GM23338 (cell line): ENCODE results near the gene GFRA1. TPM values are rescaled to one million over a fixed set of nuclear protein-coding genes. Genes with fewer than 3 reads are reported as not detected.

ENCODE experiments used
- ATAC-seq: fragments of 200-7000 bp; cut with Tn5 transposase; 3 replicates; pipeline ENCODE4 v1.9.1; 2020
- DNase-seq: peaks from one replicate; pipeline ENCODE4 v3.0.0-alpha.2; 2015; ENCODE audit warnings: low spot score
- H2AFZ ChIP-seq: fragments of 200-600 bp; sonication (generic); 2 replicates; pipeline ENCODE4 v1.8.0; 2016; ENCODE audit warnings: antibody characterized with exemption, mild to moderate bottlenecking, moderate library complexity
- H3F3A ChIP-seq: fragments of 200-600 bp; sonication (generic); replicated peaks from 2 replicates; pipeline ENCODE4 v1.8.0; 2017; ENCODE audit warnings: antibody characterized with exemption, mixed run types, low read depth
- H3K27ac ChIP-seq: fragments of 200-600 bp; sonication (generic); 2 replicates; pipeline ENCODE4 v1.6.1; 2016; ENCODE audit warnings: low read depth
- H3K27me3 ChIP-seq: fragments of 200-600 bp; sonication (generic); 2 replicates; pipeline ENCODE4 v1.8.0; 2016; ENCODE audit warnings: mild to moderate bottlenecking, mixed run types, moderate library complexity; ENCODE audit not compliant: insufficient read depth
- H3K36me3 ChIP-seq: fragments of 200-600 bp; sonication (generic); 2 replicates; pipeline ENCODE4 v1.8.0; 2016; ENCODE audit warnings: mild to moderate bottlenecking; ENCODE audit not compliant: insufficient read depth
- H3K4me1 ChIP-seq: fragments of 200-600 bp; sonication (generic); 2 replicates; pipeline ENCODE4 v1.8.0; 2016; ENCODE audit warnings: mild to moderate bottlenecking, moderate library complexity; ENCODE audit not compliant: insufficient read depth
- H3K4me2 ChIP-seq: fragments of 200-600 bp; sonication (generic); 2 replicates; pipeline ENCODE4 v1.7.1; 2017; ENCODE audit warnings: mixed run types
- H3K4me3 ChIP-seq: fragments of 200-600 bp; sonication (generic); 2 replicates; pipeline ENCODE4 v1.6.1; 2016; ENCODE audit warnings: mixed run types
- H3K79me2 ChIP-seq: fragments of 200-600 bp; sonication (generic); replicated peaks from 2 replicates; pipeline ENCODE4 v1.8.0; 2017; ENCODE audit warnings: mild to moderate bottlenecking; ENCODE audit not compliant: insufficient read depth
- H3K9me2 ChIP-seq: fragments of 200-600 bp; sonication (generic); 2 replicates; pipeline ENCODE4 v1.8.0; 2017; ENCODE audit not compliant: insufficient read depth
- H4K20me1 ChIP-seq: fragments of 200-600 bp; sonication (generic); replicated peaks from 2 replicates; pipeline ENCODE4 v1.8.0; 2017; ENCODE audit warnings: mild to moderate bottlenecking; ENCODE audit not compliant: insufficient read depth
- H3K27ac Mint-ChIP-seq: 2 replicates; pipeline ENCODE4 v1.8.0; 2020; ENCODE audit warnings: inconsistent platforms, mild to moderate bottlenecking, moderate library complexity, mixed read lengths
- H3K27me3 Mint-ChIP-seq: 3 replicates; pipeline ENCODE4 v1.8.0; 2022; ENCODE audit warnings: low read depth, mild to moderate bottlenecking, moderate library complexity, mixed read lengths, inconsistent platforms; ENCODE audit not compliant: insufficient read depth, poor library complexity
- H3K36me3 Mint-ChIP-seq: 3 replicates; pipeline ENCODE4 v1.8.0; 2021; ENCODE audit warnings: low read depth, mild to moderate bottlenecking, inconsistent platforms, moderate library complexity, mixed read lengths
- H3K4me1 Mint-ChIP-seq: 3 replicates; pipeline ENCODE4 v1.8.0; 2020; ENCODE audit warnings: mild to moderate bottlenecking, inconsistent platforms, mixed read lengths
- H3K4me3 Mint-ChIP-seq: 3 replicates; pipeline ENCODE4 v1.8.0; 2021; ENCODE audit warnings: moderate library complexity, mild to moderate bottlenecking, inconsistent platforms, mixed read lengths
- H3K9me3 Mint-ChIP-seq: 3 replicates; pipeline ENCODE4 v1.8.0; 2020; ENCODE audit warnings: moderate library complexity, mild to moderate bottlenecking, inconsistent platforms, mixed read lengths
- CREB1 ChIP-seq: fragments of 250-450 bp; sonication (Bioruptor Pico); IDR thresholded peaks from 2 replicates; pipeline ENCODE4 v1.5.0; 2020; ENCODE audit warnings: low read depth, mild to moderate bottlenecking, moderate library complexity
- CTCF ChIP-seq, 2 experiments: fragments of 200-600 bp in 1 of 2; sonication (generic) in 1 of 2; conservative IDR thresholded peaks; 2 replicates each; pipeline versions ENCODE4 v1.5.1 to v1.6.1; 2016 to 2017; ENCODE audit warnings: antibody characterized with exemption in 2 of 2, low read depth in 2 of 2, mild to moderate bottlenecking in 2 of 2, moderate library complexity in 1 of 2
- EZH2 ChIP-seq: fragments of 200-600 bp; sonication (generic); IDR thresholded peaks from one replicate; pipeline ENCODE4 v1.8.0; 2017; ENCODE audit warnings: antibody characterized with exemption, mild to moderate bottlenecking, low read depth; ENCODE audit not compliant: unreplicated experiment
- EZH2phosphoT487 ChIP-seq: fragments of 200-600 bp; sonication (generic); IDR thresholded peaks from one replicate; pipeline ENCODE4 v1.8.1; 2018; ENCODE audit warnings: antibody characterized with exemption; ENCODE audit not compliant: unreplicated experiment
- JUNB ChIP-seq: IDR thresholded peaks from one replicate; pipeline ENCODE4 v1.6.1; 2016; ENCODE audit warnings: antibody characterized with exemption; ENCODE audit not compliant: unreplicated experiment
- NANOG ChIP-seq: IDR thresholded peaks from 2 replicates; pipeline ENCODE4 v1.6.1; 2016; ENCODE audit warnings: antibody characterized with exemption, borderline replicate concordance
- POLR2AphosphoS5 ChIP-seq: IDR thresholded peaks from 2 replicates; pipeline ENCODE4 v1.6.1; 2016; ENCODE audit warnings: antibody characterized with exemption, low read depth
- STAT1 ChIP-seq: IDR thresholded peaks from one replicate; pipeline ENCODE4 v1.6.1; 2016; ENCODE audit warnings: antibody characterized with exemption; ENCODE audit not compliant: unreplicated experiment
- ZNF114 ChIP-seq: fragments of 250-450 bp; sonication (Bioruptor Pico); IDR thresholded peaks from 2 replicates; pipeline ENCODE4 v1.5.0; 2020; ENCODE audit warnings: mild to moderate bottlenecking, moderate library complexity
- ZNF331 ChIP-seq: fragments of 250-450 bp; sonication (Bioruptor Pico); IDR thresholded peaks from 2 replicates; pipeline ENCODE4 v1.5.0; 2020; ENCODE audit warnings: low read depth, mild to moderate bottlenecking, moderate library complexity
- polyA plus RNA-seq: library from polyadenylated mRNA; unstranded; fragments of >200 nt; fragmentation: Nextera tagmentation; extraction: Ambion mirVana; gene quantifications from 2 replicates; pipeline ENCODE4 v1.2.1, GENCODE V29; 2016
- total RNA-seq: library from RNA; depleted of rRNA; stranded (reverse); fragments of >200 nt; shearing (Covaris generic); gene quantifications from 2 replicates; pipeline ENCODE4 v1.2.3, GENCODE V29; 2014
- TF ChIP-seq, protein P1 (sequence below): IDR thresholded peaks from one replicate; pipeline ENCODE4 v1.6.1; 2018; ENCODE audit warnings: antibody characterized with exemption; ENCODE audit not compliant: unreplicated experiment
- TF ChIP-seq, protein P2 (sequence below): fragments of 250-450 bp; sonication (Bioruptor Pico); IDR thresholded peaks from 2 replicates; pipeline ENCODE4 v1.5.0; 2020; ENCODE audit warnings: mild to moderate bottlenecking, moderate library complexity
- TF ChIP-seq, protein P3 (sequence below): IDR thresholded peaks from 2 replicates; pipeline ENCODE4 v1.6.1; 2016; ENCODE audit warnings: antibody characterized with exemption

Gene GFRA1
- total and polyA plus RNA-seq, 2 experiments from 2014 or later = 1.4 to 2.8 TPM

GRCh38 chr10:116141855-116142254, 131.2 kb downstream of the GFRA1 start:
- Mint-ChIP-seq H3K9me3 (no peaks in the 10 kb centered on the region), H3K4me3 (no peak overlapping the region), H3K4me1 (peaks cover 11% of the 10 kb centered on the region), H3K36me3 (no peaks in the 10 kb centered on the region), H3K27me3 (no peaks in the 10 kb centered on the region), H3K27ac (no peak overlapping the region)
- H3K27me3 ChIP-seq = no peaks in the 10 kb centered on the region
- no peak for DNase-seq
- H3K4me2 ChIP-seq = no peak overlapping the region
- H3K4me3 ChIP-seq = no peak overlapping the region
- H4K20me1 ChIP-seq = no peaks in the 10 kb centered on the region
- H3K79me2 ChIP-seq = no peaks in the 10 kb centered on the region
- H3K36me3 ChIP-seq = no peaks in the 10 kb centered on the region
- H3K4me1 ChIP-seq = no peaks in the 10 kb centered on the region
- no peak overlapping the region for H3K27ac ChIP-seq
- no peaks in the 10 kb centered on the region for H3F3A ChIP-seq
- H3K9me2 ChIP-seq = 0 out of 2 replicates have a peak, but pooled peaks cover 6% of the 10 kb centered on the region
- no peak overlapping the region for H2AFZ ChIP-seq
- TF ChIP-seq EZH2 = no peak
- no peak for TF ChIP-seq EZH2phosphoT487
- TF ChIP-seq STAT1 = no peak
- no peak for TF ChIP-seq JUNB
- no peak for TF ChIP-seq NANOG
- TF ChIP-seq CREB1 (CRISPR knock-in tag) = no peak
- TF ChIP-seq, protein P1, sequence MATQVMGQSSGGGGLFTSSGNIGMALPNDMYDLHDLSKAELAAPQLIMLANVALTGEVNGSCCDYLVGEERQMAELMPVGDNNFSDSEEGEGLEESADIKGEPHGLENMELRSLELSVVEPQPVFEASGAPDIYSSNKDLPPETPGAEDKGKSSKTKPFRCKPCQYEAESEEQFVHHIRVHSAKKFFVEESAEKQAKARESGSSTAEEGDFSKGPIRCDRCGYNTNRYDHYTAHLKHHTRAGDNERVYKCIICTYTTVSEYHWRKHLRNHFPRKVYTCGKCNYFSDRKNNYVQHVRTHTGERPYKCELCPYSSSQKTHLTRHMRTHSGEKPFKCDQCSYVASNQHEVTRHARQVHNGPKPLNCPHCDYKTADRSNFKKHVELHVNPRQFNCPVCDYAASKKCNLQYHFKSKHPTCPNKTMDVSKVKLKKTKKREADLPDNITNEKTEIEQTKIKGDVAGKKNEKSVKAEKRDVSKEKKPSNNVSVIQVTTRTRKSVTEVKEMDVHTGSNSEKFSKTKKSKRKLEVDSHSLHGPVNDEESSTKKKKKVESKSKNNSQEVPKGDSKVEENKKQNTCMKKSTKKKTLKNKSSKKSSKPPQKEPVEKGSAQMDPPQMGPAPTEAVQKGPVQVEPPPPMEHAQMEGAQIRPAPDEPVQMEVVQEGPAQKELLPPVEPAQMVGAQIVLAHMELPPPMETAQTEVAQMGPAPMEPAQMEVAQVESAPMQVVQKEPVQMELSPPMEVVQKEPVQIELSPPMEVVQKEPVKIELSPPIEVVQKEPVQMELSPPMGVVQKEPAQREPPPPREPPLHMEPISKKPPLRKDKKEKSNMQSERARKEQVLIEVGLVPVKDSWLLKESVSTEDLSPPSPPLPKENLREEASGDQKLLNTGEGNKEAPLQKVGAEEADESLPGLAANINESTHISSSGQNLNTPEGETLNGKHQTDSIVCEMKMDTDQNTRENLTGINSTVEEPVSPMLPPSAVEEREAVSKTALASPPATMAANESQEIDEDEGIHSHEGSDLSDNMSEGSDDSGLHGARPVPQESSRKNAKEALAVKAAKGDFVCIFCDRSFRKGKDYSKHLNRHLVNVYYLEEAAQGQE = no peak
- no peak for TF ChIP-seq ZNF331
- TF ChIP-seq, protein P2, sequence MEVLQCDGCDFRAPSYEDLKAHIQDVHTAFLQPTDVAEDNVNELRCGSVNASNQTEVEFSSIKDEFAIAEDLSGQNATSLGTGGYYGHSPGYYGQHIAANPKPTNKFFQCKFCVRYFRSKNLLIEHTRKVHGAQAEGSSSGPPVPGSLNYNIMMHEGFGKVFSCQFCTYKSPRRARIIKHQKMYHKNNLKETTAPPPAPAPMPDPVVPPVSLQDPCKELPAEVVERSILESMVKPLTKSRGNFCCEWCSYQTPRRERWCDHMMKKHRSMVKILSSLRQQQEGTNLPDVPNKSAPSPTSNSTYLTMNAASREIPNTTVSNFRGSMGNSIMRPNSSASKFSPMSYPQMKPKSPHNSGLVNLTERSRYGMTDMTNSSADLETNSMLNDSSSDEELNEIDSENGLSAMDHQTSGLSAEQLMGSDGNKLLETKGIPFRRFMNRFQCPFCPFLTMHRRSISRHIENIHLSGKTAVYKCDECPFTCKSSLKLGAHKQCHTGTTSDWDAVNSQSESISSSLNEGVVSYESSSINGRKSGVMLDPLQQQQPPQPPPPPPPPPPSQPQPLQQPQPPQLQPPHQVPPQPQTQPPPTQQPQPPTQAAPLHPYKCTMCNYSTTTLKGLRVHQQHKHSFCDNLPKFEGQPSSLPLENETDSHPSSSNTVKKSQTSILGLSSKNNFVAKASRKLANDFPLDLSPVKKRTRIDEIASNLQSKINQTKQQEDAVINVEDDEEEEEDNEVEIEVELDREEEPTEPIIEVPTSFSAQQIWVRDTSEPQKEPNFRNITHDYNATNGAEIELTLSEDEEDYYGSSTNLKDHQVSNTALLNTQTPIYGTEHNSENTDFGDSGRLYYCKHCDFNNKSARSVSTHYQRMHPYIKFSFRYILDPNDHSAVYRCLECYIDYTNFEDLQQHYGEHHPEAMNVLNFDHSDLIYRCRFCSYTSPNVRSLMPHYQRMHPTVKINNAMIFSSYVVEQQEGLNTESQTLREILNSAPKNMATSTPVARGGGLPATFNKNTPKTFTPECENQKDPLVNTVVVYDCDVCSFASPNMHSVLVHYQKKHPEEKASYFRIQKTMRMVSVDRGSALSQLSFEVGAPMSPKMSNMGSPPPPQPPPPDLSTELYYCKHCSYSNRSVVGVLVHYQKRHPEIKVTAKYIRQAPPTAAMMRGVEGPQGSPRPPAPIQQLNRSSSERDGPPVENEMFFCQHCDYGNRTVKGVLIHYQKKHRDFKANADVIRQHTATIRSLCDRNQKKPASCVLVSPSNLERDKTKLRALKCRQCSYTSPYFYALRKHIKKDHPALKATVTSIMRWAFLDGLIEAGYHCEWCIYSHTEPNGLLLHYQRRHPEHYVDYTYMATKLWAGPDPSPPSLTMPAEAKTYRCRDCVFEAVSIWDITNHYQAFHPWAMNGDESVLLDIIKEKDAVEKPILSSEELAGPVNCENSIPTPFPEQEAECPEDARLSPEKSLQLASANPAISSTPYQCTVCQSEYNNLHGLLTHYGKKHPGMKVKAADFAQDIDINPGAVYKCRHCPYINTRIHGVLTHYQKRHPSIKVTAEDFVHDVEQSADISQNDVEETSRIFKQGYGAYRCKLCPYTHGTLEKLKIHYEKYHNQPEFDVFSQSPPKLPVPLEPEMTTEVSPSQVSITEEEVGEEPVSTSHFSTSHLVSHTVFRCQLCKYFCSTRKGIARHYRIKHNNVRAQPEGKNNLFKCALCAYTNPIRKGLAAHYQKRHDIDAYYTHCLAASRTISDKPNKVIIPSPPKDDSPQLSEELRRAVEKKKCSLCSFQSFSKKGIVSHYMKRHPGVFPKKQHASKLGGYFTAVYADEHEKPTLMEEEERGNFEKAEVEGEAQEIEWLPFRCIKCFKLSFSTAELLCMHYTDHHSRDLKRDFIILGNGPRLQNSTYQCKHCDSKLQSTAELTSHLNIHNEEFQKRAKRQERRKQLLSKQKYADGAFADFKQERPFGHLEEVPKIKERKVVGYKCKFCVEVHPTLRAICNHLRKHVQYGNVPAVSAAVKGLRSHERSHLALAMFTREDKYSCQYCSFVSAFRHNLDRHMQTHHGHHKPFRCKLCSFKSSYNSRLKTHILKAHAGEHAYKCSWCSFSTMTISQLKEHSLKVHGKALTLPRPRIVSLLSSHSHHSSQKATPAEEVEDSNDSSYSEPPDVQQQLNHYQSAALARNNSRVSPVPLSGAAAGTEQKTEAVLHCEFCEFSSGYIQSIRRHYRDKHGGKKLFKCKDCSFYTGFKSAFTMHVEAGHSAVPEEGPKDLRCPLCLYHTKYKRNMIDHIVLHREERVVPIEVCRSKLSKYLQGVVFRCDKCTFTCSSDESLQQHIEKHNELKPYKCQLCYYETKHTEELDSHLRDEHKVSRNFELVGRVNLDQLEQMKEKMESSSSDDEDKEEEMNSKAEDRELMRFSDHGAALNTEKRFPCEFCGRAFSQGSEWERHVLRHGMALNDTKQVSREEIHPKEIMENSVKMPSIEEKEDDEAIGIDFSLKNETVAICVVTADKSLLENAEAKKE = no peak
- no peak for TF ChIP-seq ZNF114 (CRISPR knock-in tag)
- TF ChIP-seq, protein P3, sequence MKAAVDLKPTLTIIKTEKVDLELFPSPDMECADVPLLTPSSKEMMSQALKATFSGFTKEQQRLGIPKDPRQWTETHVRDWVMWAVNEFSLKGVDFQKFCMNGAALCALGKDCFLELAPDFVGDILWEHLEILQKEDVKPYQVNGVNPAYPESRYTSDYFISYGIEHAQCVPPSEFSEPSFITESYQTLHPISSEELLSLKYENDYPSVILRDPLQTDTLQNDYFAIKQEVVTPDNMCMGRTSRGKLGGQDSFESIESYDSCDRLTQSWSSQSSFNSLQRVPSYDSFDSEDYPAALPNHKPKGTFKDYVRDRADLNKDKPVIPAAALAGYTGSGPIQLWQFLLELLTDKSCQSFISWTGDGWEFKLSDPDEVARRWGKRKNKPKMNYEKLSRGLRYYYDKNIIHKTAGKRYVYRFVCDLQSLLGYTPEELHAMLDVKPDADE = no peak
- no peak for TF ChIP-seq POLR2AphosphoS5
- no peak for TF ChIP-seq CTCF (conservative IDR thresholded peaks at IDR 0.05; ENCODE audit: low read depth in 2 of 2)
- ATAC-seq = no peak
